Tibial nerve (tissue), 3 donors: ENCODE results near the gene FAM83F.

Experiments used
- CTCF ChIP-seq, 5 experiments: fragments of 200-600 bp in 3 of 5; fragments of 450-650 bp in 2 of 5; sonication (generic) in 3 of 5; IDR thresholded peaks; one replicate each; pipeline ENCODE4 v1.5.1; 2016 to 2019; ENCODE audit warnings: antibody characterized with exemption in 5 of 5, mild to moderate bottlenecking in 3 of 5, moderate library complexity in 2 of 5
- POLR2A ChIP-seq, 2 donors: fragments of 450-650 bp; IDR thresholded peaks; one replicate each; pipeline ENCODE4 v1.6.1; 2017; ENCODE audit warnings: antibody characterized with exemption in 2 of 2, mild to moderate bottlenecking in 2 of 2, moderate library complexity in 2 of 2

- TF ChIP-seq POLR2A (IDR thresholded peaks at IDR 0.05) (no peak), CTCF (IDR thresholded peaks at IDR 0.05) (no peak)
Observed at GRCh38 chr22:39983346-39983745, 11.4 kb upstream of the FAM83F start.
